ENCODE measurements around the gene DGCR6L.
"Not testable (repeated sequence)": the region's sequence is repeated elsewhere in the genome, so short reads cannot be mapped to it uniquely, and the experiment has no call there.

Gene DGCR6L

GRCh38 chr22:20319745-20320658 lies at the start of gene DGCR6L:
Gene DGCR6L (minus strand): TSS chr22:20320060. CDS start chr22:20319988, 72 bp downstream.
- Mint-ChIP-seq H3K4me3 (peak within 1 kb of the TSS; percentile 93), H3K27me3 (ENCODE audit: low read depth) (no peaks in the 10 kb centered on the region), H3K27ac (peak within 1 kb of the TSS; percentile 77), H3K9me3 (no peaks in the 10 kb centered on the region), H3K4me1 (ENCODE audit: low read depth) (peaks cover 45% of the 10 kb centered on the region), H3K36me3 (ENCODE audit: low read depth) (peaks cover 1% of the 10 kb centered on the region)

- peaks cover 11% of the 10 kb centered on the region for H3K4me1 Mint-ChIP-seq (ENCODE audit: low read depth)
- H3K27ac Mint-ChIP-seq; H3K9me3 Mint-ChIP-seq; H3K4me3 Mint-ChIP-seq; H3K36me3 Mint-ChIP-seq (ENCODE audit: low read depth): not testable (repeated sequence)
- peaks cover 15% of the 10 kb centered on the region for H3K27me3 Mint-ChIP-seq (ENCODE audit: low read depth)
Observed at GRCh38 chr22:20368875-20369274, 49.0 kb upstream of the DGCR6L start.

GRCh38 chr22:20366841-20367240 lies 47.0 kb upstream of the DGCR6L start:
- Mint-ChIP-seq H3K4me1 (ENCODE audit: low read depth) (peaks cover 14% of the 10 kb centered on the region), H3K27me3 (ENCODE audit: low read depth) (peaks cover 14% of the 10 kb centered on the region)
- H3K27ac Mint-ChIP-seq; H3K9me3 Mint-ChIP-seq; H3K4me3 Mint-ChIP-seq; H3K36me3 Mint-ChIP-seq (ENCODE audit: low read depth): not testable (repeated sequence)

- H3K27me3 Mint-ChIP-seq (ENCODE audit: low read depth); H3K9me3 Mint-ChIP-seq; H3K4me3 Mint-ChIP-seq; H3K36me3 Mint-ChIP-seq (ENCODE audit: low read depth): not testable (repeated sequence)
- Mint-ChIP-seq H3K27ac (peak overlapping the region; percentile 67), H3K4me1 (ENCODE audit: low read depth) (peaks cover 12% of the 10 kb centered on the region)
Observed at GRCh38 chr22:20364335-20365260, 44.7 kb upstream of the DGCR6L start.

GRCh38 chr22:20362403-20362802 lies 42.5 kb upstream of the DGCR6L start:
- not testable (repeated sequence) for H3K27me3 Mint-ChIP-seq (ENCODE audit: low read depth); H3K27ac Mint-ChIP-seq; H3K36me3 Mint-ChIP-seq (ENCODE audit: low read depth); H3K4me3 Mint-ChIP-seq; H3K9me3 Mint-ChIP-seq
- H3K4me1 Mint-ChIP-seq (ENCODE audit: low read depth) = peaks cover 12% of the 10 kb centered on the region

- not testable (repeated sequence) for H3K36me3 Mint-ChIP-seq (ENCODE audit: low read depth); H3K9me3 Mint-ChIP-seq; H3K4me3 Mint-ChIP-seq; H3K27me3 Mint-ChIP-seq (ENCODE audit: low read depth)
- Mint-ChIP-seq H3K27ac (peak overlapping the region; percentile 3), H3K4me1 (ENCODE audit: low read depth) (peaks cover 12% of the 10 kb centered on the region)
Observed at GRCh38 chr22:20361752-20362229, 41.9 kb upstream of the DGCR6L start.

- not testable (repeated sequence) for H3K27me3 Mint-ChIP-seq (ENCODE audit: low read depth); H3K4me3 Mint-ChIP-seq; H3K27ac Mint-ChIP-seq; H3K36me3 Mint-ChIP-seq (ENCODE audit: low read depth); H3K9me3 Mint-ChIP-seq
- H3K4me1 Mint-ChIP-seq (ENCODE audit: low read depth) = peaks cover 12% of the 10 kb centered on the region
Observed at GRCh38 chr22:20360866-20361751, 41.2 kb upstream of the DGCR6L start.

- not testable (repeated sequence) for H3K27me3 Mint-ChIP-seq (ENCODE audit: low read depth); H3K27ac Mint-ChIP-seq; H3K36me3 Mint-ChIP-seq (ENCODE audit: low read depth); H3K4me3 Mint-ChIP-seq; H3K9me3 Mint-ChIP-seq
- H3K4me1 Mint-ChIP-seq (ENCODE audit: low read depth) = peaks cover 11% of the 10 kb centered on the region
Observed at GRCh38 chr22:20360261-20360660, 40.4 kb upstream of the DGCR6L start.

- not testable (repeated sequence) for H3K4me1 Mint-ChIP-seq (ENCODE audit: low read depth); H3K36me3 Mint-ChIP-seq (ENCODE audit: low read depth); H3K4me3 Mint-ChIP-seq; H3K9me3 Mint-ChIP-seq; H3K27me3 Mint-ChIP-seq (ENCODE audit: low read depth); H3K27ac Mint-ChIP-seq
Observed at GRCh38 chr22:20358503-20359239, 38.8 kb upstream of the DGCR6L start.

- H3K27me3 Mint-ChIP-seq (ENCODE audit: low read depth); H3K9me3 Mint-ChIP-seq; H3K36me3 Mint-ChIP-seq (ENCODE audit: low read depth); H3K4me3 Mint-ChIP-seq; H3K4me1 Mint-ChIP-seq (ENCODE audit: low read depth); H3K27ac Mint-ChIP-seq: not testable (repeated sequence)
Observed at GRCh38 chr22:20357967-20358366, 38.1 kb upstream of the DGCR6L start.

- H3K36me3 Mint-ChIP-seq (ENCODE audit: low read depth); H3K27ac Mint-ChIP-seq; H3K4me1 Mint-ChIP-seq (ENCODE audit: low read depth); H3K27me3 Mint-ChIP-seq (ENCODE audit: low read depth); H3K4me3 Mint-ChIP-seq; H3K9me3 Mint-ChIP-seq: not testable (repeated sequence)
Observed at GRCh38 chr22:20356906-20357305, 37.0 kb upstream of the DGCR6L start.

GRCh38 chr22:20355939-20356636 lies 36.2 kb upstream of the DGCR6L start:
- not testable (repeated sequence) for H3K9me3 Mint-ChIP-seq; H3K4me1 Mint-ChIP-seq (ENCODE audit: low read depth); H3K27ac Mint-ChIP-seq; H3K27me3 Mint-ChIP-seq (ENCODE audit: low read depth); H3K36me3 Mint-ChIP-seq (ENCODE audit: low read depth); H3K4me3 Mint-ChIP-seq

GRCh38 chr22:20354238-20354975 lies 34.5 kb upstream of the DGCR6L start:
- Mint-ChIP-seq H3K27ac (no peak overlapping the region), H3K9me3 (no peaks in the 10 kb centered on the region), H3K27me3 (ENCODE audit: low read depth) (no peaks in the 10 kb centered on the region), H3K4me1 (ENCODE audit: low read depth) (no peaks in the 10 kb centered on the region), H3K4me3 (no peak overlapping the region), H3K36me3 (ENCODE audit: low read depth) (no peaks in the 10 kb centered on the region)

Measured in T-helper 1 cell treated with Interleukin-12 subunit alpha and Interleukin-12 subunit beta and Interleukin-4 antibody, amounts not matched to agents 30 μg/mL and 1 μg/mL, for 36 hours (primary cell).